Kidney (tissue), 14 donors: ENCODE results near the gene ASB9. TPM values are rescaled to one million over a fixed set of nuclear protein-coding genes. Genes with fewer than 3 reads are reported as not detected.

Source experiments
- DNase-seq, 5 donors: peaks; one replicate each; pipeline ENCODE4 v3.0.0-alpha.2; 2013 to 2020
- FAIRE-seq: peaks from 2 replicates; lab custom pipeline; 2012; peaks lifted over from hg19 to GRCh38; lab: Jason Lieb, UNC
- H3K27ac ChIP-seq, 2 donors: one replicate each; pipeline ENCODE4 v1.7.0; 2013; ENCODE audit warnings: low read depth in 2 of 2, low read length in 2 of 2, inconsistent platforms in 1 of 2
- H3K27me3 ChIP-seq: one replicate; pipeline ENCODE4 v1.7.1; 2013; ENCODE audit warnings: low read length, inconsistent platforms; ENCODE audit not compliant: control insufficient read depth, insufficient read depth
- H3K36me3 ChIP-seq, 3 donors: one replicate each; pipeline versions ENCODE4 v1.7.0 to v1.7.1; 2013; ENCODE audit warnings: low read length in 3 of 3, control low read depth in 1 of 3, inconsistent platforms in 1 of 3; ENCODE audit not compliant: insufficient read depth in 3 of 3, control insufficient read depth in 2 of 3
- H3K4me1 ChIP-seq, 3 donors: one replicate each; pipeline versions ENCODE4 v1.7.0 to v1.7.1; 2013; ENCODE audit warnings: low read length in 3 of 3, inconsistent platforms in 1 of 3, low read depth in 1 of 3; ENCODE audit not compliant: control insufficient read depth in 2 of 3, insufficient read depth in 2 of 3
- H3K4me3 ChIP-seq, 3 donors: one replicate each; pipeline versions ENCODE4 v1.7.0 to v1.8.1; 2013; ENCODE audit warnings: low read length in 3 of 3, control low read depth in 1 of 3, inconsistent platforms in 1 of 3
- H3K9ac ChIP-seq, 3 donors: one replicate each; pipeline versions ENCODE4 v1.7.0 to v1.7.1; 2013; ENCODE audit warnings: low read length in 3 of 3, control low read depth in 1 of 3, inconsistent platforms in 1 of 3
- H3K9me3 ChIP-seq, 3 donors: one replicate each; pipeline versions ENCODE4 v1.7.0 to v1.7.1; 2013; ENCODE audit warnings: low read length in 3 of 3, control low read depth in 1 of 3, inconsistent platforms in 1 of 3; ENCODE audit not compliant: control insufficient read depth in 2 of 3, insufficient read depth in 1 of 3
- intact Hi-C: fragments of 100-400 bp; cut with DNase I; formaldehyde crosslinking; loops from one replicate; pipeline ENCODE4 v1.11.1; 2022
- polyA plus RNA-seq: library from polyadenylated mRNA; stranded (reverse); fragments of 350-450 nt; fragmentation: Illumina TruSeq; extraction: RNeasy Lipid Tissue Mini Kit (QIAGEN cat#74804); gene quantifications from one replicate; pipeline ENCODE4 v1.2.3, GENCODE V29; 2014; ENCODE audit warnings: low read depth, low replicate concordance; ENCODE audit not compliant: insufficient read depth
- total RNA-seq: library from RNA; stranded (reverse); fragmentation: NEBNext Ultra II Directional; extraction: Animal tissue kit (Norgen Biotek cat#: 25700); gene quantifications from one replicate; pipeline ENCODE4 v1.2.1, GENCODE V29; 2021
- TF ChIP-seq, protein P1 (sequence below): IDR thresholded peaks from 3 replicates; pipeline ENCODE4 v1.5.1; 2012; ENCODE audit warnings: mild to moderate bottlenecking, moderate library complexity, borderline replicate concordance; ENCODE audit not compliant: insufficient read depth; ENCODE audit errors: extremely low read depth
- donor health status: control.
- donor health status: control.
- donor health status: control.
- donor health status: control.
- donor health status: control.
- donor health status: DM: yes; HTN: yes; CAD: no.
- donor health status: Normal renal cell carcinoma (clear cell type).

The ASB9 gene
- total and polyA plus RNA-seq, 2 donors from 2014 or later: 2.6 to 15.7 TPM

DNA sequence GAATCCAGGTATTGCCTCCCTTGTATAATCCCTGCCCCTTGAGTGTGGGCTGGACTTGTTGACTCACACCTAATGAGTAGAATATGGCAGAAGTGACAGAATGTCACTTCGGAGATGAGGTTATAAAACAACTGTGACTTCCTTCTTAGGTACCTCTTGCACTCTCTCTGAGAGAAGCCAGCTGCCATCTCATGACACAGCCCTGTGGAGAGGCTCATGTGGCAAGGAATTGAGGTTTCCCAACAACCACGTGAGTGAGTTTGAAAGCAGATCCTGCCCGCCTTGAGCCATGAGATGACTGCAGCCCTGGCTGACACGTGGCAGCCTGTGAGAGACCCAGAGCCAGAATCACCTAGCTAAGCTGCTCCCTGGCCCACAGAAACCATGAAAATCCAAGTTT, 32.0 kb upstream of the ASB9 start:
- peak in 3 of 5 donors; percentile 24 to 47 (median 36) for DNase-seq
- Histone ChIP-seq H3K9ac (no peak overlapping the region), H3K27ac (no peak overlapping the region), H3K4me1 (peaks cover 0 to 7% (median 0%) of the 10 kb centered on the region in 3 donors), H3K27me3 (peaks cover 2% of the 10 kb centered on the region), H3K9me3 (no peaks in the 10 kb centered on the region), H3K36me3 (no peaks in the 10 kb centered on the region), H3K4me3 (no peak overlapping the region)
- intact Hi-C loops: no loop called here
- no peak for FAIRE-seq
- TF ChIP-seq, protein P1, sequence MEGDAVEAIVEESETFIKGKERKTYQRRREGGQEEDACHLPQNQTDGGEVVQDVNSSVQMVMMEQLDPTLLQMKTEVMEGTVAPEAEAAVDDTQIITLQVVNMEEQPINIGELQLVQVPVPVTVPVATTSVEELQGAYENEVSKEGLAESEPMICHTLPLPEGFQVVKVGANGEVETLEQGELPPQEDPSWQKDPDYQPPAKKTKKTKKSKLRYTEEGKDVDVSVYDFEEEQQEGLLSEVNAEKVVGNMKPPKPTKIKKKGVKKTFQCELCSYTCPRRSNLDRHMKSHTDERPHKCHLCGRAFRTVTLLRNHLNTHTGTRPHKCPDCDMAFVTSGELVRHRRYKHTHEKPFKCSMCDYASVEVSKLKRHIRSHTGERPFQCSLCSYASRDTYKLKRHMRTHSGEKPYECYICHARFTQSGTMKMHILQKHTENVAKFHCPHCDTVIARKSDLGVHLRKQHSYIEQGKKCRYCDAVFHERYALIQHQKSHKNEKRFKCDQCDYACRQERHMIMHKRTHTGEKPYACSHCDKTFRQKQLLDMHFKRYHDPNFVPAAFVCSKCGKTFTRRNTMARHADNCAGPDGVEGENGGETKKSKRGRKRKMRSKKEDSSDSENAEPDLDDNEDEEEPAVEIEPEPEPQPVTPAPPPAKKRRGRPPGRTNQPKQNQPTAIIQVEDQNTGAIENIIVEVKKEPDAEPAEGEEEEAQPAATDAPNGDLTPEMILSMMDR: no peak

DNA sequence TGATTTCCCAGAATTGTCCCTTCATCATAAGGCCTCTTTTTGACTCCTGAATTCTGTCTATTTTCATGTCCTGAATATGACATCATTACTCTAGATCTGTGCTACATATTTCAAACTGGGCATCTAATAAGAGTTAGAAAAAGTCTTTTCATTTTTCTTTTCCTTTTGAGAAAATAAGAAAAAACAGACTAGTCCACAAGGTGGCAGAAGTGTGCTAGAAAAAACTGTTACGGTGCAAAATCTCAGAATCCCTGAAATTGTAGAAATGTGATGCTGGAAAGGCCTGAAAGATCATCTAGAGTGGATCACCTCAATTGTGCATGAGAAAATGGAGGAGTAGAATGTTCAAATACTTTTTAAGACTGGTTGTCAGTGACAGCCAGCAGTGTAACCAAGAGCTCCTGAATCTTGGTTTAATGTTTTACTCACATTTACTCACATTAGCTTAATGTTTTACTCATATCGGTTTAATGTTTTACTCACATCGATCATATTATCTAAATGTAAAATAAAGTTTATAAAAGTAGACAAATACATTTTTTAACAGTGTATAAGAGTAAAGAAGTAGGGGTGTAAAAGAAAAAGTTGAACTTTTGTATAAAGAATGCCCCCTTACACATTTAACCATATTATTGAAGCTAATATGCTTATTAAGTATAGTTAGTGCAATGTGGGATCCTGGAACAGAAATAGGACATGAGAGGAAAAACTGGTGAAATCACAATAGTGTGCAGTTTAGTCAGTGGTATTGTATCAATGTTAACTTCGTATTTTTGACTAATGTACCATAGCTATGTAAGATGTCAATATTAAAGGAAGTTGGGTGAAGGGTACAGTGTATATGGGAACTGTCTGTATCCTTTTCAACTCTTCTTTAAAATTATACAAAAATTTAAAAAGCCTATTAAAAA, 30.3 kb upstream of the ASB9 start:
- peak; percentile 99 for FAIRE-seq
- Histone ChIP-seq H3K27ac (peak overlapping the region in 1 of 2 donors; percentile 67), H3K9ac (no peak overlapping the region)

DNA sequence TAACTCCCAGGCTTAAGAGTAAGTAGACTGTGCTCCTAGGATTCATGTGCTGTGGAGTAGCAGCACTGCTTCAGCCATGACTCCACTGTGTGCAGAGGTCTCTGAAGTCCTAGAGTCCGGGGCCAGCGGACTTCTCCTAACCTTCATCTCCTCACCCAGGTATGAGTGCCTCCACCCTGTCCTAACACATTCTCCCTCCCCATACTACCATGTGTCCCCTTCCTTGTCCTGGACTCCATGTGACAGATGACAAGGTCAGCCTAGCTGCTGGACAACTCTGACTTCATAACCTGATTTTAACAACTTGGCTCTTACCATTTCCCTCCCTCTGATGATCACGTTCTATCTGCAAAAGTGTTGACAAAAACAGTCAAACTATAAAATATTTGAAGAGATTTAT, 28.9 kb upstream of the ASB9 start:
- peak overlapping the region in 1 of 3 donors; percentile 24 for H3K4me3 ChIP-seq
- TF ChIP-seq, protein P1: no peak
- no peaks in the 10 kb centered on the region for H3K9me3 ChIP-seq
- H3K27ac ChIP-seq: peak overlapping the region; percentile 53
- H3K27me3 ChIP-seq: peaks cover 2% of the 10 kb centered on the region
- DNase-seq: no peak
- intact Hi-C loops: no loop called here
- no peak overlapping the region for H3K9ac ChIP-seq
- no peaks in the 10 kb centered on the region for H3K36me3 ChIP-seq
- no peak for FAIRE-seq
- peaks cover 0 to 7% (median 0%) of the 10 kb centered on the region in 3 donors for H3K4me1 ChIP-seq

More for the DNA sequence above, 30.3 kb upstream of the ASB9 start:
- TF ChIP-seq, protein P1: no peak
- H3K36me3 ChIP-seq: no peaks in the 10 kb centered on the region
- no peaks in the 10 kb centered on the region for H3K9me3 ChIP-seq
- H3K4me3 ChIP-seq: peak overlapping the region in 1 of 3 donors; percentile 15
- peaks cover 2% of the 10 kb centered on the region for H3K27me3 ChIP-seq
- DNase-seq: peak in 2 of 5 donors; percentile 40 to 43
- intact Hi-C loops: no loop called here
- H3K4me1 ChIP-seq: peaks cover 0 to 7% (median 0%) of the 10 kb centered on the region in 3 donors
